Measurements from ENCODE around the gene C11orf91. TPM values are rescaled to one million over a fixed set of nuclear protein-coding genes. Genes with fewer than 3 reads are reported as not detected.

Gene C11orf91
- total and polyA plus RNA-seq, 4 donors, result not detected

DNA sequence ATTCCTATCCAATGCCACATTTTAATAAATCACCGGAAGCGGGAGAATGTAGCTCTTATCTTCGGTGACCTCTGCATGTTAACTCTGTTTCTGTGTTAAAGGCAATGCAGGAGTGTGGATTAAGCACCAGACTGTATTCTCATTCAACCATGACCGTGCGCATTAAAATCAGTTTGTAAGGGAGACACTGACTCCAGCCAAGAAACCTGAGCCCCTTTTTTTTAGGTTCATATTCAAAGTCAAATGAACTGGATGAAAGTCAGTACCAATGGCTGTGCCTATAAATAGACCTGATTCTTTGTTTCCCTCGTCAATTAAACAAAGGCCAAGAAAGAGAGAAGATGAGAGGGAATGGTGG lies 32.2 kb downstream of the C11orf91 start (continued):
- TF ChIP-seq, protein P1, sequence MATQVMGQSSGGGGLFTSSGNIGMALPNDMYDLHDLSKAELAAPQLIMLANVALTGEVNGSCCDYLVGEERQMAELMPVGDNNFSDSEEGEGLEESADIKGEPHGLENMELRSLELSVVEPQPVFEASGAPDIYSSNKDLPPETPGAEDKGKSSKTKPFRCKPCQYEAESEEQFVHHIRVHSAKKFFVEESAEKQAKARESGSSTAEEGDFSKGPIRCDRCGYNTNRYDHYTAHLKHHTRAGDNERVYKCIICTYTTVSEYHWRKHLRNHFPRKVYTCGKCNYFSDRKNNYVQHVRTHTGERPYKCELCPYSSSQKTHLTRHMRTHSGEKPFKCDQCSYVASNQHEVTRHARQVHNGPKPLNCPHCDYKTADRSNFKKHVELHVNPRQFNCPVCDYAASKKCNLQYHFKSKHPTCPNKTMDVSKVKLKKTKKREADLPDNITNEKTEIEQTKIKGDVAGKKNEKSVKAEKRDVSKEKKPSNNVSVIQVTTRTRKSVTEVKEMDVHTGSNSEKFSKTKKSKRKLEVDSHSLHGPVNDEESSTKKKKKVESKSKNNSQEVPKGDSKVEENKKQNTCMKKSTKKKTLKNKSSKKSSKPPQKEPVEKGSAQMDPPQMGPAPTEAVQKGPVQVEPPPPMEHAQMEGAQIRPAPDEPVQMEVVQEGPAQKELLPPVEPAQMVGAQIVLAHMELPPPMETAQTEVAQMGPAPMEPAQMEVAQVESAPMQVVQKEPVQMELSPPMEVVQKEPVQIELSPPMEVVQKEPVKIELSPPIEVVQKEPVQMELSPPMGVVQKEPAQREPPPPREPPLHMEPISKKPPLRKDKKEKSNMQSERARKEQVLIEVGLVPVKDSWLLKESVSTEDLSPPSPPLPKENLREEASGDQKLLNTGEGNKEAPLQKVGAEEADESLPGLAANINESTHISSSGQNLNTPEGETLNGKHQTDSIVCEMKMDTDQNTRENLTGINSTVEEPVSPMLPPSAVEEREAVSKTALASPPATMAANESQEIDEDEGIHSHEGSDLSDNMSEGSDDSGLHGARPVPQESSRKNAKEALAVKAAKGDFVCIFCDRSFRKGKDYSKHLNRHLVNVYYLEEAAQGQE (IDR thresholded peaks at IDR 0.05), result no peak
- TF ChIP-seq RAD21 (IDR thresholded peaks at IDR 0.05) (no peak), EGR1 (IDR thresholded peaks at IDR 0.05; ENCODE audit: low read depth in 2 of 2) (no peak), RXRA (IDR thresholded peaks at IDR 0.05) (no peak)

DNA sequence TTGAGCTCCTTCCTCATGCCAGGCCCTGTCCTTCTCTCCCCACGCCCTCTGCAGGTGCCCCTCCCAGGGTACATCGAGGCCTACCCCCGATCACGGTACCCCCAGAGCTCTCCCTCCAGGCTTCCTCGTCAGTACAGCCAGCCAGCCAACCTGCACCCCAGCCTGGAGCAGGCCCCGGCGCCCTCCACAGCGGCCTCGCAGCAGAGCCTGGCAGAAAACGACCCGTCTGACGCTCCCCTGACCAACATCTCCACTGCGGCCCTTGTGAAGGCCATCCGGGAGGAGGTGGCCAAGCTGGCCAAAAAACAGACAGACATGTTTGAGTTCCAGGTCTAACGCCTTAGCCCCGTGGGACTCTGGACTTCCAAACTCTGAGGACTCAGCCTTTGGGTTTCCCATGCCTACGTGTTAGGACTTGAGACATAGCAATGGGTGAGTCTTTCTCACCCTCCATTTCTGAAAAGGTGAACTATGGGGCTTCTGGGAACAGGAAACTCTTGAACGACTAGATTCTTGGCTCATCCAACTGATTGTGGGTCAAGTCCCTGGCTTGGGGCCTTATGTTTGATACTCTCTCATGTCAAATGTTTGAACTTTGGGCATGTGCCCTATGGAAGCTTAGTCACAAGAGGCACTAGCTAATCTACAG lies 32.7 kb downstream of the C11orf91 start:
- H3K27me3 ChIP-seq (ENCODE audit: control insufficient read depth in 4 of 4, insufficient read depth in 4 of 4, low read length in 3 of 4), result no peaks in the 10 kb centered on the region
- H3K36me3 ChIP-seq (ENCODE audit: control insufficient read depth in 4 of 4, insufficient read depth in 3 of 4, low read depth in 1 of 4, low read length in 3 of 4), result no peaks in the 10 kb centered on the region
- DNase-seq (ENCODE audit: low spot score), result no peak
- no peak overlapping the region for H3K9ac ChIP-seq (ENCODE audit: low read depth in 1 of 2, low read length in 2 of 2)
- TF ChIP-seq EGR1 (IDR thresholded peaks at IDR 0.05; ENCODE audit: low read depth in 2 of 2) (no peak), SP1 (IDR thresholded peaks at IDR 0.05) (no peak), HNF4A (conservative IDR thresholded peaks at IDR 0.05) (no peak), NR2F2 (IDR thresholded peaks at IDR 0.05) (no peak), RAD21 (IDR thresholded peaks at IDR 0.05) (no peak), YY1 (IDR thresholded peaks at IDR 0.05) (no peak), FOXA1 (IDR thresholded peaks at IDR 0.05) (no peak), FOXA2 (IDR thresholded peaks at IDR 0.05) (no peak), RXRA (IDR thresholded peaks at IDR 0.05) (no peak), HNF4G (IDR thresholded peaks at IDR 0.05) (no peak), JUND (IDR thresholded peaks at IDR 0.05) (no peak)
- TF ChIP-seq, protein P2, sequence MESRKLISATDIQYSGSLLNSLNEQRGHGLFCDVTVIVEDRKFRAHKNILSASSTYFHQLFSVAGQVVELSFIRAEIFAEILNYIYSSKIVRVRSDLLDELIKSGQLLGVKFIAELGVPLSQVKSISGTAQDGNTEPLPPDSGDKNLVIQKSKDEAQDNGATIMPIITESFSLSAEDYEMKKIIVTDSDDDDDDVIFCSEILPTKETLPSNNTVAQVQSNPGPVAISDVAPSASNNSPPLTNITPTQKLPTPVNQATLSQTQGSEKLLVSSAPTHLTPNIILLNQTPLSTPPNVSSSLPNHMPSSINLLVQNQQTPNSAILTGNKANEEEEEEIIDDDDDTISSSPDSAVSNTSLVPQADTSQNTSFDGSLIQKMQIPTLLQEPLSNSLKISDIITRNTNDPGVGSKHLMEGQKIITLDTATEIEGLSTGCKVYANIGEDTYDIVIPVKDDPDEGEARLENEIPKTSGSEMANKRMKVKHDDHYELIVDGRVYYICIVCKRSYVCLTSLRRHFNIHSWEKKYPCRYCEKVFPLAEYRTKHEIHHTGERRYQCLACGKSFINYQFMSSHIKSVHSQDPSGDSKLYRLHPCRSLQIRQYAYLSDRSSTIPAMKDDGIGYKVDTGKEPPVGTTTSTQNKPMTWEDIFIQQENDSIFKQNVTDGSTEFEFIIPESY (IDR thresholded peaks at IDR 0.05), result no peak
- TF ChIP-seq, protein P3, sequence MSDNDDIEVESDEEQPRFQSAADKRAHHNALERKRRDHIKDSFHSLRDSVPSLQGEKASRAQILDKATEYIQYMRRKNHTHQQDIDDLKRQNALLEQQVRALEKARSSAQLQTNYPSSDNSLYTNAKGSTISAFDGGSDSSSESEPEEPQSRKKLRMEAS (IDR thresholded peaks at IDR 0.05), result no peak
- TF ChIP-seq, protein P4, sequence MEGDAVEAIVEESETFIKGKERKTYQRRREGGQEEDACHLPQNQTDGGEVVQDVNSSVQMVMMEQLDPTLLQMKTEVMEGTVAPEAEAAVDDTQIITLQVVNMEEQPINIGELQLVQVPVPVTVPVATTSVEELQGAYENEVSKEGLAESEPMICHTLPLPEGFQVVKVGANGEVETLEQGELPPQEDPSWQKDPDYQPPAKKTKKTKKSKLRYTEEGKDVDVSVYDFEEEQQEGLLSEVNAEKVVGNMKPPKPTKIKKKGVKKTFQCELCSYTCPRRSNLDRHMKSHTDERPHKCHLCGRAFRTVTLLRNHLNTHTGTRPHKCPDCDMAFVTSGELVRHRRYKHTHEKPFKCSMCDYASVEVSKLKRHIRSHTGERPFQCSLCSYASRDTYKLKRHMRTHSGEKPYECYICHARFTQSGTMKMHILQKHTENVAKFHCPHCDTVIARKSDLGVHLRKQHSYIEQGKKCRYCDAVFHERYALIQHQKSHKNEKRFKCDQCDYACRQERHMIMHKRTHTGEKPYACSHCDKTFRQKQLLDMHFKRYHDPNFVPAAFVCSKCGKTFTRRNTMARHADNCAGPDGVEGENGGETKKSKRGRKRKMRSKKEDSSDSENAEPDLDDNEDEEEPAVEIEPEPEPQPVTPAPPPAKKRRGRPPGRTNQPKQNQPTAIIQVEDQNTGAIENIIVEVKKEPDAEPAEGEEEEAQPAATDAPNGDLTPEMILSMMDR (IDR thresholded peaks at IDR 0.05; ENCODE audit: low read depth, low read length, missing input control), result no peak
- H3K9me3 ChIP-seq (ENCODE audit: control insufficient read depth in 4 of 4, low read length in 3 of 4), result no peaks in the 10 kb centered on the region
- H3K4me3 ChIP-seq (ENCODE audit: low read depth in 1 of 3, low read length in 3 of 3), result no peak overlapping the region
- H3K27ac ChIP-seq (ENCODE audit: low read depth in 1 of 2, low read length in 2 of 2), result no peak overlapping the region
- 91% methylated on average over 18 of the region's 18 CpGs for WGBS
- H3K4me1 ChIP-seq (ENCODE audit: control insufficient read depth in 4 of 4, insufficient read depth in 4 of 4, low read length in 3 of 4), result no peaks in the 10 kb centered on the region

Data from liver (tissue), 9 donors.